GM10266 (cell line): Measurements from ENCODE around the gene UBE2E2.

Experiments
- DNase-seq: peaks from one replicate; pipeline ENCODE4 v3.0.0; 2012; ENCODE audit errors: extremely low spot score
- CTCF ChIP-seq: IDR thresholded peaks from 2 replicates; pipeline ENCODE4 v1.5.1; 2012; ENCODE audit warnings: mild to moderate bottlenecking, low read depth; ENCODE audit not compliant: control insufficient read depth, insufficient read depth; ENCODE audit errors: missing control alignments

The UBE2E2 gene

GRCh38 chr3:23387286-23387918 lies 184.3 kb downstream of the UBE2E2 start:
- TF ChIP-seq CTCF: no peak

GRCh38 chr3:23389089-23389488 lies 186.0 kb downstream of the UBE2E2 start:
- no peak for DNase-seq
- no peak for TF ChIP-seq CTCF

More at GRCh38 chr3:23387286-23387918, 184.3 kb downstream of the UBE2E2 start:
- no peak for DNase-seq

GRCh38 chr3:23389686-23390085 lies 186.6 kb downstream of the UBE2E2 start:
- no peak for TF ChIP-seq CTCF
- no peak for DNase-seq

- no peak for DNase-seq
- TF ChIP-seq CTCF: no peak
Measured at GRCh38 chr3:23390446-23390845, 187.3 kb downstream of the UBE2E2 start.

GRCh38 chr3:23390989-23391553 lies 187.9 kb downstream of the UBE2E2 start:
- DNase-seq: no peak
- TF ChIP-seq CTCF: no peak

GRCh38 chr3:23395115-23395514 lies 192.0 kb downstream of the UBE2E2 start:
- no peak for TF ChIP-seq CTCF

GRCh38 chr3:23396746-23397145 lies 193.6 kb downstream of the UBE2E2 start:
- TF ChIP-seq CTCF: no peak
- DNase-seq: no peak

More at GRCh38 chr3:23395115-23395514, 192.0 kb downstream of the UBE2E2 start:
- DNase-seq: no peak
